ENCODE results near the gene APOBEC3C.
A peak's percentile ranks its signal among the peaks of the same experiment; 100 is the strongest.
"Not testable (repeated sequence)": the region's sequence is repeated elsewhere in the genome, so short reads cannot be mapped to it uniquely, and the experiment has no call there.

APOBEC3C gene

GRCh38 chr22:39024519-39025308 lies 10.7 kb downstream of the APOBEC3C start:
- no peak for DNase-seq

- no peak for DNase-seq
These were observed 12.6 kb downstream of the APOBEC3C start for GRCh38 chr22:39026509-39027150.

- DNase-seq, result no peak
These were observed 13.7 kb downstream of the APOBEC3C start for GRCh38 chr22:39027717-39028116.

- DNase-seq, result no peak
These were observed 14.2 kb downstream of the APOBEC3C start for GRCh38 chr22:39028281-39028680.

GRCh38 chr22:39029227-39029626 lies 15.2 kb downstream of the APOBEC3C start:
- DNase-seq, result no peak

GRCh38 chr22:39030705-39031104 lies 16.6 kb downstream of the APOBEC3C start:
- no peak for DNase-seq

GRCh38 chr22:39031434-39032295 lies 17.6 kb downstream of the APOBEC3C start:
- not testable (repeated sequence) for DNase-seq

GRCh38 chr22:39037071-39037470 lies 23.0 kb downstream of the APOBEC3C start:
- DNase-seq, result not testable (repeated sequence)

GRCh38 chr22:39039306-39040126 lies 25.5 kb downstream of the APOBEC3C start:
- no peak for DNase-seq

GRCh38 chr22:39040155-39040537 lies 26.1 kb downstream of the APOBEC3C start:
- not testable (repeated sequence) for DNase-seq

- peak; percentile 94 for DNase-seq
These were observed 26.7 kb downstream of the APOBEC3C start, which contains the start of gene APOBEC3F for GRCh38 chr22:39040538-39041296. Gene APOBEC3F, plus strand, starts transcription at chr22:39040864. Its CDS starts 97 bp downstream, at chr22:39040961.

GRCh38 chr22:39041908-39042307 lies 27.9 kb downstream of the APOBEC3C start:
- DNase-seq, result no peak

- not testable (repeated sequence) for DNase-seq
These were observed 29.0 kb downstream of the APOBEC3C start for GRCh38 chr22:39043063-39043462.

- DNase-seq, result not testable (repeated sequence)
These were observed 31.1 kb downstream of the APOBEC3C start for GRCh38 chr22:39045136-39045535.

- not testable (repeated sequence) for DNase-seq
These were observed 35.4 kb downstream of the APOBEC3C start for GRCh38 chr22:39049486-39049885.

GRCh38 chr22:39051844-39052495 lies 37.9 kb downstream of the APOBEC3C start:
- not testable (repeated sequence) for DNase-seq

- DNase-seq, result peak; percentile 15
These were observed 41.6 kb downstream of the APOBEC3C start for GRCh38 chr22:39055658-39056057.

- DNase-seq, result not testable (repeated sequence)
These were observed 47.2 kb downstream of the APOBEC3C start for GRCh38 chr22:39061290-39061689.

- DNase-seq, result not testable (repeated sequence)
These were observed 47.9 kb downstream of the APOBEC3C start for GRCh38 chr22:39061951-39062350.

GRCh38 chr22:39063904-39064303 lies 49.8 kb downstream of the APOBEC3C start:
- not testable (repeated sequence) for DNase-seq

Measured in OCI-M1 (cell line).